Measurements from ENCODE around the gene FUT7.

GRCh38 chr9:137038916-137039315 is 7.0 kb upstream of the FUT7 start:
- no peak for TF ChIP-seq POLR2AphosphoS5 (IDR thresholded peaks at IDR 0.05; ENCODE audit: borderline replicate concordance, low read depth, low read length)
- TF ChIP-seq FOXP2 (optimal IDR thresholded peaks at IDR 0.05; ENCODE audit: control extremely low read depth, extremely low read length, insufficient read depth), result no peak
